ENCODE measurements around the gene ECSIT.

The ECSIT gene

DNA sequence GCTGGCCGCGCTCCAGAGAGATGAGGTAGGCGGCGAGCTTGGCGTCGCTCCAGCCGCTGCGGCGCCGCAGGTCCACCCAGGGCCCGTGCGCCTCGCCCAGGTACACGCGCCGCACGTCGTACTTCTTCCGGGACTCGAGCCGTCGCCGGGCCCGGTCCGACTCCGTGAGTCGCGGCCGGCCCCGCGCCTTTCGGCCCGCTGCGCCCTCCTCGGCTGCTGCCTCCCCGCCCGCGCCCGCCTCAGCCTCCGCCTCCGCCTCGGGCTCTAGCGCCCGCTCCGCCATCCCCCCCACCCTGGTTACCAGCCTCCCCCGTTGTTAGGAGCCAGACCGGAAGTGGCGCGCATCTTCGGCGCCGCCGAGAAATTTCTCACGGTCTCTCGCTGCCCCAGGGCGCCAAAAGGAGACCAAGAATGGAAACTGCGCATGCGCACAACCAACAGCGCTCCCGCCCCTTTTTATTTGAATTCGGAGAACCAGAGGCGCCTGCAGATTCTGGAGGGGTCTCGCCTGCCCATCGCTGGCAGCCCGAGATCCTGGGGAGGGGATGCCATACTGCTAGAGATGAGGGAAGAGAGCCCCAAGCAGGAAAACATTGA, 23.3 kb downstream of the ECSIT start, which contains the start of gene ZNF653:
Gene ZNF653, minus strand, starts transcription at position 336 of the 597 bp plus-strand sequence. Its CDS starts 53 bp downstream, at position 283.
- no peak for TF ChIP-seq ZFX (IDR thresholded peaks at IDR 0.05)
- TF ChIP-seq, protein P1, sequence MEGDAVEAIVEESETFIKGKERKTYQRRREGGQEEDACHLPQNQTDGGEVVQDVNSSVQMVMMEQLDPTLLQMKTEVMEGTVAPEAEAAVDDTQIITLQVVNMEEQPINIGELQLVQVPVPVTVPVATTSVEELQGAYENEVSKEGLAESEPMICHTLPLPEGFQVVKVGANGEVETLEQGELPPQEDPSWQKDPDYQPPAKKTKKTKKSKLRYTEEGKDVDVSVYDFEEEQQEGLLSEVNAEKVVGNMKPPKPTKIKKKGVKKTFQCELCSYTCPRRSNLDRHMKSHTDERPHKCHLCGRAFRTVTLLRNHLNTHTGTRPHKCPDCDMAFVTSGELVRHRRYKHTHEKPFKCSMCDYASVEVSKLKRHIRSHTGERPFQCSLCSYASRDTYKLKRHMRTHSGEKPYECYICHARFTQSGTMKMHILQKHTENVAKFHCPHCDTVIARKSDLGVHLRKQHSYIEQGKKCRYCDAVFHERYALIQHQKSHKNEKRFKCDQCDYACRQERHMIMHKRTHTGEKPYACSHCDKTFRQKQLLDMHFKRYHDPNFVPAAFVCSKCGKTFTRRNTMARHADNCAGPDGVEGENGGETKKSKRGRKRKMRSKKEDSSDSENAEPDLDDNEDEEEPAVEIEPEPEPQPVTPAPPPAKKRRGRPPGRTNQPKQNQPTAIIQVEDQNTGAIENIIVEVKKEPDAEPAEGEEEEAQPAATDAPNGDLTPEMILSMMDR (conservative IDR thresholded peaks at IDR 0.05): no peak
- peak within 1 kb of the TSS; percentile 92 for H3K27ac ChIP-seq

DNA sequence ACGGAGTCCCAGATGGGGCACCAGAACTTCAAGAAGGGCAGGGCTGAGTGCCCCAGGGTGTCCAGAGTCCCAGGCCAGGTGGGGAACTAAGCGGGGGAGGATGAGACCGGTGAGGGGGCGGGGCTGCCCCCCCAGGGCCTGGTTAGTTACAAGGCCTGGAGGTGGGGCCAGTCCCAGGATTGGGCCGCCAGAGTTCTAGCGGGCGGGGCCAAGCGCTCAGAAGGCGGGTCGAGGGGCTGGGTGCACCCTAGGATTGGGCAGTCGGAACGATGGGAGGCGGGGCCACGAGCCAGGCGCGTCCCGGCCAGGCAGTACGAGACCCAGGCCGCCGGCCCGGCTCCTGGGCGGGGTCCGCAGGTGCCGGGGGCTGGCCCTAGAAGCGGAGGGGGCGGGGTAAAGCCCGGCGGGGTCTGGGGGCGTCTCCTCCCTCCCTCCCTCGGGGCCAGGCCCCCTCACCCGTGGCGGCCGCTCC, 23.9 kb downstream of the ECSIT start:
- H3K27ac ChIP-seq: peak overlapping the region; percentile 92
- TF ChIP-seq ZFX (IDR thresholded peaks at IDR 0.05): no peak

DNA sequence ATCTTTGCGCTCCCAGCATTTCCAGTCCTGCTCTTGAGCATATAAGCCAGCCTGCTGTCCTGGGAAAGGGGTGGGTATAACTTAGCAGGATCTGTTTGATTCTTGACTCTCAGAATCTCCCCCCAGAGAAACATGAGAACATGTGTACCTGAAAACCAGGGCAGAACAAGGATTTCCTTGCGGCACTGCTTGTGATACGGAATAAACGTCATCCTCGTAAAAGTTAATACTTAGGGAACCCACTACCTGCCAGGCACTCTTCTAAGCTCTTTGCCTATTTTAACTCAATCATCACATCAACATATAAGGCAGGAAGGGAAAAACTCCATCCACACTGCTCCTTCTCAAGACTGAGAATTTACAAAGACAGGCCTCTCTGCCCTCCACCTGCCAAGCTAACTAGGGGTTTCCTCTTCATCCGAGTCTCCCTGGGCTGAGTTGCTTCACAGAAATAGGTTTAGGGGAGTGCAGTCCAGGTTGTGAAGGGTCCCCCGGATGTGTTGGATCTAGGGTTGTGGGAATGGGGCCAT, 24.4 kb downstream of the ECSIT start:
- TF ChIP-seq, protein P1 (conservative IDR thresholded peaks at IDR 0.05): no peak
- no peak for TF ChIP-seq ZFX (IDR thresholded peaks at IDR 0.05)
- H3K27ac ChIP-seq: peak overlapping the region; percentile 92

DNA sequence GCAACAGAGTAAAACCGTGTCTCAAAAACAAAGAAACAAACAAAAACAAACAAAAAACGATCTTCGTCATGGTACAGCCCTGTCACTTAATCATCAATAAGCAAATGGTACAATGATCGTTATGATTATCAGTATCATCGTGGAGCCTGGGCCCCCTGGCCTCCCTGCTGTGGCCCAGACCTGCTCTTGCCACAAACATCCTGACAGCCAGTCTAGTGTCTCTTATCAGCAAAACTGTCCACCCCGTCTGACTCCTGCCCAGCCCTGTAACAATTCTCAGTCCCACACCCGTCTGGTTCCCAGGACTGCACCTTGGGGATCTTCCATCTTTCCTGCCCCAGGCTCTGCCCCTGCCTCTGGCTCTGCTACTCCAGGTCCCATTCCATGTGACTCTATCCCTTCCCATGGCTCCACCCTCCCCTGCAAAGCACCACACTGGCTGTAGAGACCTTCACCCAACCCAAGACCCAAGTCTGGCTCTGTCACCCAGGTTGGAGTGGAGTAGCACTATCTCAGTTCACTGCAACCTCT, 29.0 kb downstream of the ECSIT start:
- no peak for TF ChIP-seq ZFX (IDR thresholded peaks at IDR 0.05)
- TF ChIP-seq, protein P1 (conservative IDR thresholded peaks at IDR 0.05): no peak
- H3K27ac ChIP-seq: no peak overlapping the region

DNA sequence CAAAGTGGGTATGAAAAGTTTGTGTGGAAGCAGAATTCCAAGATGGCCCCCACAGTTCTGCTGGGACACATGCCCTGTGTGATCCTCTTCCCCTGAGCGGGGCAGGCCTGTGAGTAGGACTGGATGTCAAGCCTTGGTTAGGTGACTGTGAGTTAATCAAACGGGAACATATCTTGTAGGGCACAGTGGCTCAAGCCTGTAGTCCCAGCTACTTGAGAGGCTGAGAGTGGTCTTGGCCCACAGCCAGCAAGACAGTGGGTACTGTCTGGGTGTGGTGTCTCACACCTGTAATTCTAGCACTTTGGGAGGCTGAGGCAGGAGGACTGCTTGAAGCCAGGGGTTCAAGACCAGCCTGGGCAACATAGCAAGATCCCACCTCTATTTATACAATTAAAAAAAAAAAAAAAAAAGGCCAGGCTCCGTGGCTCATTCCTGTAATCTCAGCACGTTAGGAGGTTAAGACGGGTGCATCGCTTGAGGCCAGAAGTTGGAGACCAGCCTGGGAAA, 29.7 kb downstream of the ECSIT start:
- TF ChIP-seq, protein P1 (conservative IDR thresholded peaks at IDR 0.05): no peak
- no peak for TF ChIP-seq ZFX (IDR thresholded peaks at IDR 0.05)
- H3K27ac ChIP-seq: no peak overlapping the region

DNA sequence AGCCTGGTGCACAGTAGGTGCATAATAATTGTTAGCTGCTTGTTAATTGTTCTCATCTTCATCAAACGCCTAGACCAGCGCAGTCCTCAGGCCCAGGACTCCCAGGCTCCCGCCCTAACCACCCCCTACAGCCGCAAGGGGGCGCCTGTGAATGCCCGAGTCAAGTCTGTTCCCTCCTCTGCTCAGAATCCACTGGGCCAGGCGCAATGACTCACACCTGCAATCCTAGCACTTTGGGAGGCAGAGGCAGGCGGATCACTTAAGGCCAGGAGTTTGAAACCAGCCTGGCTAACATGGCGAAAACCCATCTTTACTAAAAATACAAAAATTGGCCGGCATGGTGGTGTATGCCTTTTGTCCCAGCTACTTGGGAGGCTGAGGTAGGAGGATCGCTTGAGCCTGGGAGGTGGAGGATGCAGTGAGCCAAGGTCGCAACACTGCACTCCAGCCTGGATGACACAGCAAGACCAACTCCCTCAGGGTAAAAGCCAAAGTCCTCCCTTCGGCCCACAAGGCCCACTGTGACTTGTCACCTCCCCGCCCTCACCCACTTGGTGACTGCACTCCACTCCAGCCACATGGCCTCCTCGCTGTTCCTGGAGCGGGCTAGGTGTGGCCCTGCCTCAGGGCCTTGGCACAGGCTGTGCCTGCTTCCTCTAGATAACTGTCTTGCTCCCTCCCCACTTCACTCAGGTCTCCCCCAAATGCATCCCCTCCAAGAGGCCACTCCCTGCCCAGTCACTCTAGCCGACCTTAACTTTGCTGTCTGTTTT, 32.4 kb downstream of the ECSIT start:
- no peak for TF ChIP-seq ZFX (IDR thresholded peaks at IDR 0.05)
- TF ChIP-seq, protein P1 (conservative IDR thresholded peaks at IDR 0.05): peak; percentile 86; the same call in 1 of the 2 replicates
- H3K27ac ChIP-seq: no peak overlapping the region

DNA sequence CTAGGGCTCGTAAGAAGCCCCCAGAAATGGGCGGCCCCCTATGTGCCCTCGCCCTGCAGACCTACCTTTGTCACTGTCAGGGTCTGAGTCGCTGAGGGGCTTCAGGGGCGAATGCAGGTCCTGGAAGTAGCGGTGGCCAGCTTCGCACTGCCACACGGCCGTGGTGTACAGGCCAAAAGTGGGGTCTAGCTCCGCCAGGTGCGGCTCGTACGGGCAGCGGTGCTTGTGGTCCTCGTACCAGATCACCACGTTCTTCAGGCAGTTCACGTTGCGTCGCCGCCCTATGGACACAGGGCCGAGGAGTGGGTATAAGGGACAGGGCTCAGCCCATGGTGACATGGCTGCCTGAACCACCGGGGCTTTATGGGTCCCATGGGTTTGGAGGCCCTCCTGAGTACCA, 33.0 kb downstream of the ECSIT start:
- no peak overlapping the region for H3K27ac ChIP-seq
- no peak for TF ChIP-seq ZFX (IDR thresholded peaks at IDR 0.05)
- TF ChIP-seq, protein P1 (conservative IDR thresholded peaks at IDR 0.05): no peak

Data from C4-2B (cell line).